GM21529 (cell line): ENCODE measurements around the gene CYB5R3.
"Not testable (repeated sequence)": the region's sequence is repeated elsewhere in the genome, so short reads cannot be mapped to it uniquely, and the experiment has no call there.

ENCODE experiments used
- ATAC-seq: cut with Tn5 transposase; IDR thresholded peaks from one replicate; pipeline ENCODE4 v1.9.1; 2021; ENCODE audit not compliant: unreplicated experiment

The CYB5R3 gene

GRCh38 chr22:42679691-42680090 lies 30.5 kb upstream of the CYB5R3 start:
- ATAC-seq: no peak

GRCh38 chr22:42678894-42679293 lies 29.7 kb upstream of the CYB5R3 start:
- no peak for ATAC-seq

- not testable (repeated sequence) for ATAC-seq
These were observed 28.7 kb upstream of the CYB5R3 start for GRCh38 chr22:42677936-42678335.

- ATAC-seq: no peak
These were observed 26.9 kb upstream of the CYB5R3 start for GRCh38 chr22:42676059-42676607.

- no peak for ATAC-seq
These were observed 24.8 kb upstream of the CYB5R3 start for GRCh38 chr22:42673898-42674401.

GRCh38 chr22:42673071-42673470 lies 23.9 kb upstream of the CYB5R3 start:
- ATAC-seq: not testable (repeated sequence)

- ATAC-seq: no peak
These were observed 21.9 kb upstream of the CYB5R3 start for GRCh38 chr22:42670921-42671709.

GRCh38 chr22:42670046-42670445 lies 20.9 kb upstream of the CYB5R3 start:
- ATAC-seq: no peak

GRCh38 chr22:42666393-42666792 lies 17.2 kb upstream of the CYB5R3 start:
- not testable (repeated sequence) for ATAC-seq

GRCh38 chr22:42664976-42665831 lies 16.0 kb upstream of the CYB5R3 start:
- no peak for ATAC-seq

GRCh38 chr22:42661985-42662831 lies 13.0 kb upstream of the CYB5R3 start:
- no peak for ATAC-seq

- ATAC-seq: no peak
These were observed 7.4 kb upstream of the CYB5R3 start for GRCh38 chr22:42656578-42656977.

- ATAC-seq: no peak
These were observed 6.5 kb upstream of the CYB5R3 start for GRCh38 chr22:42655693-42656092.

GRCh38 chr22:42654436-42655073 lies 5.4 kb upstream of the CYB5R3 start:
- ATAC-seq: no peak

- no peak for ATAC-seq
These were observed 4.8 kb upstream of the CYB5R3 start for GRCh38 chr22:42653999-42654398.

- no peak for ATAC-seq
These were observed 1.9 kb upstream of the CYB5R3 start for GRCh38 chr22:42651134-42651533.

- ATAC-seq: peak; percentile 38
These were observed 585 bp downstream of the CYB5R3 start for GRCh38 chr22:42648368-42649245.

GRCh38 chr22:42648017-42648367 lies 1.2 kb downstream of the CYB5R3 start:
- no peak for ATAC-seq
